Stimulated activated CD8-positive, alpha-beta memory T cell treated with anti-CD3 and anti-CD28 coated beads, Interleukin-15, amount 100 ng/mL, for 48 hours (primary cell): ENCODE measurements around the gene TMEM170B.

Source experiments
- DNase-seq, 2 donors: peaks; one replicate each; pipeline ENCODE4 v3.0.0-alpha.2; 2020; ENCODE audit warnings: low read depth in 2 of 2

Gene TMEM170B

DNA sequence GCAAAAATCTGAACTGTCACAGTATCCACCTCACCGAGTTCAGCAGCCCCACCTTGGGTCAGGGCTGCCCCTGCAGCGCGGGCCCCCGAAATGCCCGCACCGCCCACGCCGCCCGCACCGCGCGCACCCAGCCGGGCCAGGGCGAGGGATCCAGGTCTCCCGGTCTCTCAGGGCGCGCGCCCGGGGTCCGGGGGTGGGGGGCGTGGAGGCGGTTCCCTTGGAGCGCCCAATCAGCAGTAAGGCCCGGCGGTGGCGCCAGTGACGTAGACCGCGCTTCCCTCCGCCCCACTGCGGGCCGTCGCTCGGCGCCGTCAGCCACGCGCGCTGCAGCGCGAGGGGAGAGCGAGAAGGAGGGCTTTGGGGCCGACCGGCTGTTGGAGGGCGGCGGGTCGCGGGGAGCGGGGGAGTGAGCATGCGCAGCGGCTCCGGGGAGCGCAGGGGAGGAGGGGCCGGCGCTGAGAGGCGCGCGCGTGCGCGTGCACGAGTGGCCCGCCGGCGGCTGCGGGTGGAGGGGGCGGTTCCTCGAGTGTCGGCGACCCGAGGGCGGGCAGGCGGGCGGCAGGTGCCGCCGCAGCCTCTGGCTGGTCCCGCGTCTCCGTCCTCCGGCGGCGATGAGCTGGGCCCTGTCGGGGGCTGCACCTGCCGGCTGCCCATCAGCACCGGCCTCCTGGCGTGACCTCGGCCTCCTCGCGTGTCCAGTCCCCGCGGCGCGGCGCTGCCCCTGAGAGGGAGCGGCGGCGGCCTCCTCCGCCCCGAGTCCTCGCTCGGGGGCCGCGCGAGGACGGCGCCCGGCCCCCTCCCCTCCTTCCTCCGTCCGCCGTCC is at the start of gene TMEM170B:
Gene TMEM170B (plus strand): TSS at position 521 of the 823 bp plus-strand sequence. CDS start 529 bp downstream, outside the sequence.
- DNase-seq: peak; percentile 90 to 91

GRCh38 chr6:11490996-11491395 is 46.6 kb upstream of the TMEM170B start:
- no peak for DNase-seq

- no peak for DNase-seq
Observed at GRCh38 chr6:11491596-11492463, 45.7 kb upstream of the TMEM170B start.

DNA sequence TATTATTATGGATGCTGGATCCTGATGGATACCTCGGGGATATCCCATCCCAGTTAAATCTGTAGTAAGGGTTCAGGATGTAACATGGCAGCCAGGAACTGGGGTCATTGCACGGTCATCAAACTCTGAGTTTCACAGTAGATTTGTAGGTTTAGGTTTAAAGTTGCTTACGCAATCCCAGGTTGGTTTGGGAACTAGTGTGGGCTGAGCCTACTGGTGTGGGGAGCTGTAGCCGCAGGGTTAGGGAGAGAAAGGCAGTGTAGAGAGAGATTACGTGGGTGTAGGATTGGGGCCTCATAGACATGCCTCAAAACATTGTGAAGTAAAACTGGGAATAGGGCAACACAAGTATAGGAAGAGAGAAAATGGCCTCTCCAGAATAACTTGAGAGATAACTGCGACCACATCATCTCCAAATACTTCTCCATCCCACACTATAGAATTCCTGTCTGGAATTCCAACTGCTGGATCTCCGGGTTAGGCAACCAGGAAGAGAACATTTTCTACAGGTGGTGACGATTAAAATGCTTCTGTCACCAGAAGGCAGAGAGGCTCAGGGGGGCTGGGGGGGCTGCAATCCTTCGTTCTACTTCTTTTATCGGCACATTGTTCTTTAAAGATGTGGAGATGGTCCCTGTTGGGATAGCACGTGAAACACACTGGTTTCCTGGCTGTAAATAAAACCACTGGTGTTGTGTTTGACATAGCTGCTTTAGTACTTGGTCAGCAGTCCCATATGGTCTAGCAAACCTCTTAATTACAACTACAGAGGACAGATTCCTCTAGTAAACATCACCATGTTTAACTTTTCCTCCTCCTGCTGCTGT is 44.9 kb upstream of the TMEM170B start:
- no peak for DNase-seq

- DNase-seq: no peak
Observed at GRCh38 chr6:11493974-11494373, 43.6 kb upstream of the TMEM170B start.

DNA sequence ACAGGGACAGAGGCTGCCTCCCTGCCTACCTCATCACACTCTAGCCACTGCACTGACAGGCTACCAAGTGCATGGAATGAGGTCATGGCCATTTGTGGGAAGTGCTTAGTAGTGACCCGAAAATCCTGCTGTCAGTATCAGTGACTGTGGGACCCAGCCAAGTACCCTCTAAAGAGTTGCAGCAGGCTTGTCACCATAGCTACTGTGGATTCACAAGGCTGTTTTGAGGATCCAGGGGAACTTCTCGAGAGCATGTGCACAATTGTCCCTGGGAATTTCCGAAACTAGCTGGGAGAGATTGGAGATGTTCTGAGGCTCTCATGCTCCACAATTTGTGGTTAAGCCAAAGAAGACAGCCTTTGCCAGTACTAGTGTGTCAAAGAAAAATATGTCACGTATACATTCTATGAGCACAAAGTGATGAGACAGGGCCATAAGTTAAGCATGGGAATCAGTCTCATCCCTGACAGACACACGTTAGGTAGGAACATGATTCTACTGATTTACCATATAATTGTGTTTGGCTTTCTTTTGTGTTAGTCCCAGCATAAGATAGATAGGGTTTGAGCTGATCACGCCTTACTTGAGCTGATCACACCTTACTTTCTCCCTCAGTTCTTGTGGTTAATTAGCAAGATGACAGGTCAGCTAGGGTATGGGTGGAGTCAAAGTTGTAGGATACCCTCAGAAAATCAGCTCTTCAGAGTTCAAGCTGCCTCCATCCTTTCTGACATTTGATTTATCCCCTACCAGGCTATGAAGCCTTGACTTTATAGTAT is 42.6 kb upstream of the TMEM170B start:
- DNase-seq: no peak

DNA sequence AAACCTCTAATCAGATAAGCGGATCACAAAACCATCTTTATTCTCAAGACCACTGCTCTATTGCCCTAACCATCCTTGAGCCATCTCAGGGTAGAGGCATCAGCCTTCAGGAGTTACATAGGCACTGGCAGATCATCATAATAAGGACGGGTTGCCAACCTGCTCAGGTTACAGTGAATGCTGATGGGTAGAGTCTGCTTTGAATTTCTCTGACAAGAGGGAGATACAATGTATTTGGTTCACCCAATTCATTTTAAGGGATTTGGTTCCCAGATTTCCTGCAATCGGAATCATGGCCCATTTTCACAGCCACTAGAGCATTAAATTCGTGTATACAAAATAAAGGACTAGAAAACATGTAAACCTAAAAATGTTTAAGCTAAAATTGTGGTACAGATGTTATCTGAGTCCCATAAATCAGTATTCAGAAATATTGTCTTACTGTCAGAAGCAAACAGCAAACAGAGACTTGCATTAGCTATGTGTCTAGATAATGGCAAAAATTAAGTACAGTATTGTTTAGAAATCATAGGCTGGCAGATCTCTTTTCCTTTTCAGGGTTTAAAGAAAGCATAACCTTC is 41.9 kb upstream of the TMEM170B start:
- DNase-seq: no peak

DNA sequence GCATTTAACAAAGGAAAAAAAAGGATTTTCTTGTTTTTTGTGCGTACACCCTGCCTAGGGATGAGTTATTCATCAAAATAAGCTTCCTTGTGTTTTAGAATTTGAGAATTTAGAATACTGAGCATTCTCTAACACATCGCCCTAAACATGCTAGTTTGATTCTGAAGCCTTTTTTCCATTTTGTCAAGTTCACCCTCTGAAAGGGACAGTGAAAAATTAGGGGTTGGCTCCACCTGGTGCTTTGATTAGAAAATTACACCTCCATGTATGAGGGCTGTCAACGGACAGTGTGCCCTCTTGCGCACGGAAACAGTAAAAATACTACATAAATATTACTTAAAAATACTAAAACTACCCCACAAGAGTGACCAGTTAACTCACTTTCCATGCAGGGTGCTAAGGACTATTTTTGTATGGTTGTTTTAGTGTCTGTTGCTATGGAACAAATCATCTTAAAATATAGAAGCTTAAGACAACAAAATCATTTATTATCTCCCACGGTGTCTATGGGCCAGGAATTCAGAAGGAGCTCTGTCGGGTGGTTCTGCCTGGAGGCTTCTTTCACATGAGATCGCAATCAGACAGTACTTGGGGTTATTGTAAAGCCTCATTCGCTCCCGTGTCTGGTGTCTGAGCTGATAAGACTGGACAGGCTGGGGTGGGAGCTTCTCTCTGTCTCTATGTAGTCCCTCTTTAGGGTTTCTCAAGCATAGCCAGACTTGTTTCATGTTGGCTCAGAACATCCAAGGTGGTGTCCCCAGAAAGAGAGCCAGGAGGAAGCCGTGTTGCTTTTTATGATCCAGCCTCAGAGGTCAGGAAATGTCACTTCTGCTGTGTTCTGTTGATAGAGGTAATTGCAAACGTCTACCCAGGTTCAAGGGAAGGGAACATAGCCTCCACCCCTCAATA is 41.1 kb upstream of the TMEM170B start:
- DNase-seq: peak; percentile 15 to 45

DNA sequence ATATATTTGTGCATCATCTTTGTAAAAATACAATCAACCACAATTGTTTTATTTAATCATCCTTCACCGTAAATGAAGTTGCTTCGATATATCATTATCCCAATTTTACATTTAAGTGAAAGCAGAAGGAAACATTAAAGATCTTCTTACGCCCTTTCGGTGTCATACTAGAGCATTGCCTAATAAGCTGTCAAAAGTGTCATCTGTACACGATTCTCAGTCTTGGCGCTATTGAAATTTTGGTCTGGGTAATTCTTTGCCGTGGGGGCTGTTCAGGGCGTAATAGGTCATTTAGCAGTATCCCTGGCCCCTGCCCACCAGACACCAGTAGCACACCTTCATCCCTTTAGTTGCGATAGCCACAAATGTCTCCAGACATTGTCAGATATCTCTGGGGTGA is 40.4 kb upstream of the TMEM170B start:
- DNase-seq: no peak

DNA sequence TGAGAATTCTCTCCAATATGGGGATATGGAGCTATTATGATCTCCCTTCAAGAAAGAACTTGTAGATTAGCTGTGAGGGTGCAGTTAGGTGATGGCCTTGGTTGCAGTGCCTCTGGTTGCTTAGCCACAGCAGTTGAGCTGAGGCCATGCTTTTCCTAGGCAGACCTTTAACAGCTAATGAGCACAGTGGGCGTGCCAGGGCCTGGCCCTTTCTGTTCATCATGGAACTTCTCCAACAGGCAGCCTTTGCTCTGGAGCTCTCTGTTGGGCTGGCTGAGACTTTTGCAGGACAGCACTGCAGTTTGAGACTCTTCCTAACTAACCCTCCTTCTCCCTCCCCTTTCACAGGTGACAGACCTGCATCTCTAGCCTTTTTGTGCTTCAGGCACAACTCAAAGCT is 39.7 kb upstream of the TMEM170B start:
- no peak for DNase-seq

- DNase-seq: no peak
Observed at GRCh38 chr6:11500008-11500407, 37.5 kb upstream of the TMEM170B start.

DNA sequence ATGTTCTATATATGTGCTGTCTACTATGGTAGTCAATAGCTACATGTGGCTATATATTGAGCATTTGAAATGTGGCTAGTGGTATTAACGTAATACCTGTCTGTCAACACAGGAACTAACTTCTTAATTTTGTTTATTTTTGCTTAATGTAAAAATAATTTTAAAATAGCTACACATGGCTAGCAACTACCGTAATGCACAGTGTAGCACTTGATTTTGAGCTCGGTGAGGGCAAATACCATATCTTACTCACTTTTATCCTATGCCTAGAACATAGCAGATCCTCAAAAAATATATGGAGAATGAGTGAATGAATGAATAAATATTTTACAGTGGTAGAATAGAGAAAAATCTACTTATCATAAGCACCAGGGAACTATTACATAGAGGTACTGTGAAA is 28.1 kb upstream of the TMEM170B start:
- no peak for DNase-seq

DNA sequence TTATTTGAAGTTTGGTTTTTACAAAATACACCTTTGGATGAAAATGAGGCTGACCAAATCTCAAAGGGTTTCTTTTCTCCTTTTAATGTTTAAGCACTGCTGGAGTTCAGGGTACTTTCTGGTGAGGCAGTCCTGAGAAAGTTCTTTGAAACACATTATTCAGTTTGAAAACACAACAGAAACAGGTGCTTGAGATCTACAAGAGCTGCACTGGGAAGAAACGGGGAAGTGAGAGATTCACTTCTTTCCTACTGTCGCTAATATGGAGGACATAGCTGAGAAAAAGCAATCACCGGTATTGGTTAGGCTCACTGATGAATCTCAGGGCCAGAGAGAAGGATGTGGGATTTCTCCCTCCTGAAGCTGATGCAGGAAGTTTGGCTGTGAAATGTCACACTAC is 22.9 kb upstream of the TMEM170B start:
- DNase-seq: no peak

- no peak for DNase-seq
Observed at GRCh38 chr6:11515763-11516162, 21.8 kb upstream of the TMEM170B start.

DNA sequence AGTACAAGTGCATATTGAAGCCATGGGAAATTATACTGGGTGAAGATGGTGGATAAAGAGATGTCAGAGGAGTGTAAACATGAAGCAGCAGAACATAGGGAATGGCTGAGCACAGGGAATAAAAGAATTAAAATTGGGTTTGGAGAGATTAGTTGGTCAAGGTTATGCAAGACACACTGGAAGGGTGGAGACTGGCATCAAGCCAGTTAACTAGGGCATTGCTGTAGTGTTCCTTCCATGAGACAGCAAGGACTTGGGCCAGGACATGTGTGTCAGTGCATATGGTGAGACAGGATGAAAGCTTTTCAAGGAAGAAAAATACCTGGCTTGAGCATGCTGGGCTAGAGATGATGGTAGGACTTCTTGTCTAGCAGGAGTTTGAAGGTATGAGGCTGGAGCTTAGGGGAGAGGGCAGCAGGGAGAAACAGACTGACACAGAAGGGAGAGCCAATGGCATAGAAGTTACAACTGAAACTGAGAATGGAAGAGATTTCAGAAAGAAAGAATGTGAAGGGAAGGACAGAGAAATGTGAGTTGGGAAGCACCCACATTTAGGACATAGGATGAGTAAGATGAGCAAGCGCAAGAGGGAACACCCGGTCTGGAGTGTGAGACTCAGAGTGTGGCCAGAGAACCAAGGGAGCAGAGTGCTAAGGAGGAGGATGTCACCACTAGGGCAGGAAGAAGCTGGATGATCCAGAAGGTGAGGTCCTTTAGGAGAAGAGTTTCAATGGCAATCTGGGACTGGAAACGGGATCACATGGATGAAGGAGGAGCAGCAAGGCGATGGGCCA is 14.5 kb upstream of the TMEM170B start:
- DNase-seq: no peak

DNA sequence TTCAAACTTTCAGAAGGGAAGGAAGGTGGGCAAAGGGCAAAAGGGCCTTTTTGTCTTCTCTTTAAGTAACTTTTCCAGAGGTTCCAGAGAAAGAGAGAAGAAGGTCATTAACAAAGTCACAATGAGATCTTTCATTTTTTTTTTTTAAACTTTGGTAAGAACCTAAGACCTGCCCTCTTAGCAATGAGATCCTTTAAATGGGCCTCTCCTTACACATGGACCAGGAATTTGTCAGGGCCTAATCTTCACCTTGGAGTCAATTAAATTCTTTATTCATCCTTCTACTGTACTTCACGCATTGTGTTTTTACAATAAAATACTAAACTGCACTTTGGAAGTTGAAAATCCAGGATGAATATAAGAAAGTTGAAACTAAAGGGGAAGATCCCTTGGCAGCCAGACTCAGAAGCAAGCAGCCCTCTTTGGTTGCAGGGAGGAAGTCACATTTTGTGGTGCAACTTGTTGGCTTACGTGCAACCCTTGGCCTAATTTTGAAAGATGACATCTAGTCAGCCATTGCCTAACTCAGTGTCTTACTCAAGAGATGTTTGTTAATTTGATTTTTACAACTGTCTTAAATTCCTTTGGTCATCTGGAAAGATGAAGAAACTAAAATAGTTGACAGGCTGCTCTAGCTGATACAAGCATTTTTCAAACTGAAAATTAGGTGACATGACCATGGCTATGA is 11.9 kb upstream of the TMEM170B start:
- DNase-seq: no peak

GRCh38 chr6:11526156-11526505 is 11.4 kb upstream of the TMEM170B start:
- DNase-seq: no peak

DNA sequence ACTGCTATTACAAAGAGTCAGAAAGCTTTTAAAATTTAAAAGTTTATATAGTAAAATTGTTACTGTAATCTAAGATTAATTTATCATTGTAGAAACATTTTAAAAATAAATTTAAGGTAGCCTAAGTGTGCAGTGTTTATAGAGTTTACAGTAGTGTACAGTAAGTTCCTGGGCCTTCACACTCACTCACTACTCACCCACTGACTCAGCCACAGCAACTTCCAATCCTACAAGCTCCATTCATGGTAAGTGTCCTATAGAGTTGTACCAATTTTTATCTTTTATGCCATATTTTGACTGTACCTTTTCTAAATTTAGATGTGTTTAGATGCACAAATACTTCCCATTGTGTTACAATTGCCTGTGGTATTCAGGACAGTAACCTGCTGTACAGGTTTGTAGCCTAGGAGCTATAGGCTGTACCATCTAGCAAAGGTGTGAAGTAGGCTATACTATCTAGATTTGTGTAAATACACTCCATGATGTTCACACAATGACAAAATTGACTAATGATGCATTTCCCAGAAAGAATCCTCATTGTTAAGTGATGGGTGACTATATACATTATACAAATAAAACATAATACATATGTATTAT is 10.2 kb upstream of the TMEM170B start:
- DNase-seq: no peak
